Muscle layer of duodenum (tissue), 2 donors: ENCODE data around the gene TMEFF1.

Source experiments
- H3K27ac ChIP-seq: one replicate; pipeline ENCODE4 v1.7.0; 2013; ENCODE audit warnings: mild to moderate bottlenecking, low read length
- H3K27me3 ChIP-seq: one replicate; pipeline ENCODE4 v1.7.0; 2013; ENCODE audit warnings: low read depth, mild to moderate bottlenecking, control low read depth, low read length
- H3K36me3 ChIP-seq, 2 donors: one replicate each; pipeline ENCODE4 v1.7.0; 2013; ENCODE audit warnings: low read length in 2 of 2, control low read depth in 1 of 2, mild to moderate bottlenecking in 1 of 2; ENCODE audit not compliant: insufficient read depth in 2 of 2, control insufficient read depth in 1 of 2
- H3K4me1 ChIP-seq, 2 donors: one replicate each; pipeline ENCODE4 v1.7.0; 2013; ENCODE audit warnings: low read length in 2 of 2, mild to moderate bottlenecking in 2 of 2, control low read depth in 1 of 2, moderate library complexity in 1 of 2; ENCODE audit not compliant: insufficient read depth in 2 of 2, control insufficient read depth in 1 of 2
- H3K4me3 ChIP-seq, 2 donors: one replicate each; pipeline ENCODE4 v1.7.0; 2013; ENCODE audit warnings: low read length in 2 of 2, low read depth in 1 of 2, mild to moderate bottlenecking in 1 of 2
- H3K9me3 ChIP-seq, 2 donors: one replicate each; pipeline ENCODE4 v1.7.0; 2013; ENCODE audit warnings: low read length in 2 of 2, control low read depth in 1 of 2, mild to moderate bottlenecking in 1 of 2; ENCODE audit not compliant: control insufficient read depth in 1 of 2
- donor health status: healthy.

Gene TMEFF1

DNA sequence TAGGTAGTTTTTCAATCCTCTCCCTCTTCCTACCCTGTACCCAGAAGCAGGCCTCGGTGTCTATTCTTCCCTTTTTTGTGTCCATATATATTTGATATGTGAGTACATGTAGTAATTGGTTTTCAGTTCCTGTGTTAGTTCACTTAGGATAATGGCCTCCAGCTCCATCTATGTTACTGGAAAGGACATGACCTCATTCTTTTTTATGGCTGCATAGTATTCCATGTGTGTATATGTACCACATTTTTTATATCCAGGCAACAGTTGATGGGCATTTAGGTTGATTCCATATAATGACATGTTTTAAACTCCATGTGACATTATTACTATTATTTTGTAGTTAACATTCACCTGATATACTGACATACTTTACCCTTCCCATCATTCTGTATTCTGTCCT is 154.0 kb downstream of the TMEFF1 start:
- Histone ChIP-seq H3K36me3 (no peaks in the 10 kb centered on the region), H3K27me3 (no peaks in the 10 kb centered on the region), H3K9me3 (peaks cover 0 to 3% of the 10 kb centered on the region in 2 donors), H3K4me1 (no peaks in the 10 kb centered on the region), H3K27ac (no peak overlapping the region), H3K4me3 (no peak overlapping the region)
